ENCODE results near the gene ACAA2.

- TF ChIP-seq POLR2A (IDR thresholded peaks at IDR 0.05): no peak
- TF ChIP-seq CTCF (IDR thresholded peaks at IDR 0.05 in 8 of 11, conservative IDR thresholded peaks at IDR 0.05 in 3 of 11): no peak
- TF ChIP-seq POLR2AphosphoS5 (IDR thresholded peaks at IDR 0.05): no peak
Measured at GRCh38 chr18:49764032-49764431, 49.3 kb downstream of the ACAA2 start.
